LNCaP clone FGC (cell line): ENCODE data around the gene YTHDF1.

Source experiments
- DNase-seq: peaks from one replicate; pipeline ENCODE4 v3.0.0-alpha.2; 2011; ENCODE audit warnings: low read depth
- H3K4me3 ChIP-seq: 2 replicates; pipeline ENCODE4 v1.5.1; 2011; ENCODE audit warnings: mild to moderate bottlenecking, low read depth, low read length, control low read depth
- TF ChIP-seq, protein P1 (sequence below): IDR thresholded peaks from 2 replicates; pipeline ENCODE4 v1.5.1; 2012; ENCODE audit warnings: mild to moderate bottlenecking; ENCODE audit not compliant: control insufficient read depth, insufficient read depth; ENCODE audit errors: extremely low read depth

The YTHDF1 gene

DNA sequence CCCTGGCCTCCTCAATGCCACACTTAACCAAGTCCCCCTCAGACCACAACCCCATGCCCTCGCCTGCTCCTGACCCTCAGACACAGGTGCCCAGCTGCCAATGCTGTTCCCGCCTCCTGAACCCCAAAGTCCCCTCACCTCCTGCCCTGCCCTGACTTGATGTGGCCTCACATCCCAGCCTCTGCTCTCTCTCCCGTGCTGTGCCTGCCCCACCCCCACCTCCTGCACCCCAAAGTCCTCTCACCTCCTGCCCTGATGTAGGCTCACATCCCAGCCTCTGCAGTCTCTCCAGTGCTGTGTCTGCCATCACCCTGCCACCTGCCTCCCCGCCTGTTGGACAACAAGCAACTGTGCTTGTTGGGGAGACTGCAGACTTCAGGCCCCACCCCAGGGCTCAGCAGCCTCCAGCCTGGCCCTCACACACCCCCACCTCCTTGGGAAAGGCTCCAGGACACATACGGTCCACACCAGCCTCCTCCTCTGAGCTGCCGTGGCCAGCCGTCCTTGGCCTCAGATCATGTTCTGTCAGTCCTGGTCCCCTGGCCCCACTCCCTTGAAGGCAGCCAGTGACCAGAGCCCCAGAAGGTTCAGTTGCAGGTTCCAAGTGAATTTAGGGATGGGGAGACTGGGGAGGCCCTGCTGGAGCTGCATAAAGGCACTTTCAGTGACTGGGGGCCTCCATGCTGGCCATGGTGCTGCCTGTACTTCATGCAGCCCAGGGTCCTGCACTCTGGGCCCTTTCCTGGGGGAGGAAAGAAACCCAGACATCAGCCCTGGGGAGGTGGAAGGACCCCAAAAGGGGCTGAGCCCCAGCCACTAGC lies 28.4 kb downstream of the YTHDF1 start:
- DNase-seq = no peak
- TF ChIP-seq, protein P1, sequence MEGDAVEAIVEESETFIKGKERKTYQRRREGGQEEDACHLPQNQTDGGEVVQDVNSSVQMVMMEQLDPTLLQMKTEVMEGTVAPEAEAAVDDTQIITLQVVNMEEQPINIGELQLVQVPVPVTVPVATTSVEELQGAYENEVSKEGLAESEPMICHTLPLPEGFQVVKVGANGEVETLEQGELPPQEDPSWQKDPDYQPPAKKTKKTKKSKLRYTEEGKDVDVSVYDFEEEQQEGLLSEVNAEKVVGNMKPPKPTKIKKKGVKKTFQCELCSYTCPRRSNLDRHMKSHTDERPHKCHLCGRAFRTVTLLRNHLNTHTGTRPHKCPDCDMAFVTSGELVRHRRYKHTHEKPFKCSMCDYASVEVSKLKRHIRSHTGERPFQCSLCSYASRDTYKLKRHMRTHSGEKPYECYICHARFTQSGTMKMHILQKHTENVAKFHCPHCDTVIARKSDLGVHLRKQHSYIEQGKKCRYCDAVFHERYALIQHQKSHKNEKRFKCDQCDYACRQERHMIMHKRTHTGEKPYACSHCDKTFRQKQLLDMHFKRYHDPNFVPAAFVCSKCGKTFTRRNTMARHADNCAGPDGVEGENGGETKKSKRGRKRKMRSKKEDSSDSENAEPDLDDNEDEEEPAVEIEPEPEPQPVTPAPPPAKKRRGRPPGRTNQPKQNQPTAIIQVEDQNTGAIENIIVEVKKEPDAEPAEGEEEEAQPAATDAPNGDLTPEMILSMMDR = no peak

DNA sequence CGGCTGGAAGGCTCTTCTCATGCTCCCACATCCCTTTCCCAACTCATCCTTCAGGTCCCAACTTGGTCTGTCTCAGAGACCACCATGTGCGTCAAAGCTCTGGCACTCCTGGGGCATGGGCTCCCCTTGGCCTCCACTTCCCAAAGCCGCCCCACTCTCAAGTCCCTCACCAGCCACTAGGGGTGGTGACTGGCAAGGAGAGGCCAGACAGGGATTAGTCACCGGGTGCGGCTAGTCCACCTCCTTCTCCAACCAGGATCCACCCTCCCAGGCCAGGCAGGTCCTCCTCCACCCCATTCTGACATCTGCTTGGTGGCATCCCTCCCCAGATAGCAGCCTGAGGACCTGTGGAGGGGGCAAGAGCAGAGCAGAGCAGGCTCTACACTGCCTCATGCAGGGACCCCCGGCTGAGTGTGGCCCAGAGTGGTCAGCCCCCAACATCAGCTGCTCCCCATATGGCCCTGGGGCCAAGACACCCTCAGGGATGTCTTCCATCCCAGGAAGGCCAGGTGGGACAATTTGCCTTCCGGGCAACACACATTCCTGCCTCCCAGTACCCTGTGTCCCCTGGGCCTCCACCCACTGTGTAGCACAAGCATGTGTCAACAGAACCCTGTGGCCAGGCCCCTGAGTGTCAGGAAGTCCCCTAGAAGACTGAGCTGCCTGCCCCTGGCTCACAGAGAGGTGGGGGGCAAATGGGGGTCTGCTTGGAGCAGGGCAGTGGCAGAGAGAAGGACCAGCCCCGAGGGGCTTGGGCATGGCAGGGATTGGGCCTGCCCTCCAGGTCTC lies 29.2 kb downstream of the YTHDF1 start:
- TF ChIP-seq, protein P1 = no peak
- H3K4me3 ChIP-seq = no peak overlapping the region
- no peak for DNase-seq

More for the DNA sequence above, 28.4 kb downstream of the YTHDF1 start:
- no peak overlapping the region for H3K4me3 ChIP-seq

DNA sequence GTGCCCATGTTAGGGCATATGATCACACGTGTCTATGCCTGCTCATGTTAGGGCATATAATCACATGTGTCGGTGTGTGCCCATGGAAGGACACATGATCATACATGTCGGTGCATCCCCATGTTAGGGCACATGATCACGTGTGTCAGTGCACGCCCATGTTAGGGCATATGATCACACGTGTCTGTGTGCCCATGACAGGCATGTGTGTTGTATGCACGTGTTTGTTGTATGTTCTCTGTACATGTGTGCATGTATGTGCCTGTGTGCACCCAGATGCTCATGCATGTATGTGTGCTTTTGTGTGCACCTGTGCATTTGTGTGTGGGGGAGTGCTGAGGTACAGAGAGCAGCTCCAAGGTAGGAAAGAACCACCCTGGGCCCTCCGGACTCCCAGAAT lies 29.8 kb downstream of the YTHDF1 start:
- no peak for DNase-seq
- TF ChIP-seq, protein P1 = no peak
- no peak overlapping the region for H3K4me3 ChIP-seq

DNA sequence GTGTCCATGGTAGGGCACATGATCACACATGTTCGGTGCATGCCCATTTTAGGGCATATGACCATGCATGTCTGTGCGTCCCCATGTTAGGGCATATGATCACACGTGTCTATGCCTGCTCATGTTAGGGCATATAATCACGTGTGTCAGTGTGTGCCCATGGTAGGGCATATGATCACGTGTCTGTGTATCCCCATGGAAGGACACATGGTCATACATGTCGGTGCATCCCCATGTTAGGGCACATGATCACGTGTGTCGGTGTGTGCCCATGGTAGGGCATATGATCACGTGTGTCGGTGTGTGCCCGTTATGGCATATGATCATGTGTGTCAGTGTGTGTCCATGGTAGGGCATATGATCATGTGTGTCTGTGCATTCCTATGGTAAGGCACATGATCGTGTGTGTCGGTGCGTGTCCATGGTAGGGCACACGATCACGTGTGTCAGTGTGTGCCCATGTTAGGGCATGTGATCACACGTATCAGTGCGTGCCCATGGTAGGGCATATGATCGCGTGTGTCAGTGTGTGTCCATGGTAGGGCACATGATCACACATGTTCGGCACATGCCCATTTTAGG lies 30.6 kb downstream of the YTHDF1 start:
- no peak for DNase-seq
- H3K4me3 ChIP-seq = no peak overlapping the region
- TF ChIP-seq, protein P1 = no peak

DNA sequence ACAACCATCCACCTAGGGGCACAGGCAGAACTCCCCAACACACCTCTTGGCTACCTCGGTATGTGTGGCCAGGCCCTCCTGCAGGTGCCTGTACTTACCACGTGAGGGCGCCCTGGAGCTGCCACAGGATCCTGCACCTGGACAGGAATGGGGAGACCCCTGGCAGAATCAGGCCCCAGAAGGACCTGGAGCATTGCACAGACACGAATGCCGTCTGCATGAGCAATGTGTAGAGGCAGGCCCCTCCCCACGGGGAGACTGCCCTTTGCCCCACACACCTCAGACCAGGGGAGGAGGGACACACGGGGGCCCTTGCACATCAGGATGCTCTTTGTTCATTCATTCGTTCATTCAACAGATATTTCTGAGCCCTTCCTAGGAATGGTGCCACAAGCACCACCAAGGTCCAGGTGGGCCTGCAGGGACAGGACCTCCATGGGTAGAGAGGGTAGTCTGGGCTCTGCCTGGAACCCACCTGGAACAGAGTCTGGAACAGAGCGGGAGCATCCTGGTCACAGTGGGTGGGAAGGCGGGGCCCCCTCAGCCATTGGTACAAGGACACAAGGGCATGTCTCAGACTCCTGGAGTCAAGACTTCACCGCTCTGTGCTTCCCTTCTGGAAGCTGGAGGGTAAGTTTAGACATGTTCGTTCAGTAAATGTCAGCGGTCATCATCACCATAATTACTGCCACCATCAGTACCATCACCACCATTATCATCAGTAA lies 32.3 kb downstream of the YTHDF1 start:
- DNase-seq = no peak
- TF ChIP-seq, protein P1 = peak; percentile 91
- no peak overlapping the region for H3K4me3 ChIP-seq

DNA sequence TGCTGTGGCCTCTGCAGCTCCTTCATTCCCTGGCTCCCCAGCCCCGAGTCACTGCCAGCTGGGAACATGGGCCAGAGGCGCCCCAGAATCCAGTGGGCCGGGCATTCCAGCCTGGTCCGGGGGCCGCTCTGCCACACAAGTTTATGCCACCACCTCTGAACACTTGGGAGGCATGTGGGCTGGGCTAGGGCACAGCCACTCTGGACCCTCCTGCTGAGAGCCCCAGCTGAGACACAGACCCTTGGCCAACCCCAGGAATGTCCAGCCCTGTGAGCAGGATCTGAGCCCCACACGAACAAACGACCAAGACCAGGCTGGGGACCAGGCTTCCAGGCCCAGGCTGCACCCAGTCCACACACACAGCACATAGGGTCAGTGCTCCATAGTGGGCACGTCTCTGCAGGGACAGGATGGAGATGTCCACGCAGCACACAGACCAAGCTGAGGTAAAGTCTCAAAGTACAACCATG lies 33.0 kb downstream of the YTHDF1 start:
- DNase-seq = no peak
- TF ChIP-seq, protein P1 = no peak
- no peak overlapping the region for H3K4me3 ChIP-seq
